Stimulated activated CD8-positive, alpha-beta memory T cell treated with anti-CD3 and anti-CD28 coated beads, Interleukin-15, amount 100 ng/mL, for 24 hours (primary cell): ENCODE results near the gene HAP1.
"Not testable (repeated sequence)": the region's sequence is repeated elsewhere in the genome, so short reads cannot be mapped to it uniquely, and the experiment has no call there.

Experiments
- DNase-seq: peaks from one replicate; pipeline ENCODE4 v3.0.0-alpha.2; 2020; ENCODE audit warnings: low read depth

Gene HAP1, protein sequence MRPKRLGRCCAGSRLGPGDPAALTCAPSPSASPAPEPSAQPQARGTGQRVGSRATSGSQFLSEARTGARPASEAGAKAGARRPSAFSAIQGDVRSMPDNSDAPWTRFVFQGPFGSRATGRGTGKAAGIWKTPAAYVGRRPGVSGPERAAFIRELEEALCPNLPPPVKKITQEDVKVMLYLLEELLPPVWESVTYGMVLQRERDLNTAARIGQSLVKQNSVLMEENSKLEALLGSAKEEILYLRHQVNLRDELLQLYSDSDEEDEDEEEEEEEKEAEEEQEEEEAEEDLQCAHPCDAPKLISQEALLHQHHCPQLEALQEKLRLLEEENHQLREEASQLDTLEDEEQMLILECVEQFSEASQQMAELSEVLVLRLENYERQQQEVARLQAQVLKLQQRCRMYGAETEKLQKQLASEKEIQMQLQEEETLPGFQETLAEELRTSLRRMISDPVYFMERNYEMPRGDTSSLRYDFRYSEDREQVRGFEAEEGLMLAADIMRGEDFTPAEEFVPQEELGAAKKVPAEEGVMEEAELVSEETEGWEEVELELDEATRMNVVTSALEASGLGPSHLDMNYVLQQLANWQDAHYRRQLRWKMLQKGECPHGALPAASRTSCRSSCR

DNA sequence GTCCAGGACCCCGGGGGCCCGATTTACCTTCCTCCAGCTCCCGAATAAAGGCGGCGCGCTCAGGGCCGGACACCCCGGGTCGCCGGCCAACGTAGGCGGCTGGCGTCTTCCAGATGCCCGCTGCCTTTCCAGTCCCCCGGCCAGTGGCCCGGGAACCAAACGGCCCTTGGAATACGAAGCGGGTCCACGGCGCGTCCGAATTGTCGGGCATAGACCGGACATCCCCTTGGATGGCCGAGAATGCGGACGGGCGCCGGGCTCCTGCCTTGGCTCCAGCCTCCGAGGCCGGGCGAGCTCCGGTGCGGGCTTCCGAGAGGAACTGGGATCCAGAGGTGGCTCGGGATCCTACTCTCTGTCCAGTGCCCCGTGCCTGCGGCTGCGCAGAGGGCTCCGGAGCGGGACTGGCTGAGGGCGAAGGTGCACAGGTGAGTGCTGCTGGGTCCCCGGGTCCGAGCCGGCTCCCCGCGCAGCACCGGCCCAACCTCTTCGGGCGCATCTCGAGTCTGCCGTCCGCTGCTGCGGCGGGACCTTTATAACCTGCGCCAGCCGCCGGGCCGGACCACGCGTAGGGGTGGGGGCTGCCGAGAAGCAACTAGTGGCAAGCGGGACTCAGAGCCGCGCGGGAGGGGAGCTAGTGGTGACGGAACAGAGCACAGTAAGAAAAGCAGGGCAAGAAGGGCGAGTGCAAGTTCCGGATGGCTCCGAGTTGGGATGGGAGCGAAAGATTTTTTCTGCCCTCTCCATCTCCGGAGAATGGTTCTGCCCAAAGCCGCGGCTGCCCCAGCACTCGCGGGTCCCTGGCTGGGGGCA is at the start of gene HAP1:
Gene HAP1, minus strand, starts transcription at position 505 of the 810 bp plus-strand sequence. Its CDS starts 9 bp downstream, at position 496.
- no peak for DNase-seq

DNA sequence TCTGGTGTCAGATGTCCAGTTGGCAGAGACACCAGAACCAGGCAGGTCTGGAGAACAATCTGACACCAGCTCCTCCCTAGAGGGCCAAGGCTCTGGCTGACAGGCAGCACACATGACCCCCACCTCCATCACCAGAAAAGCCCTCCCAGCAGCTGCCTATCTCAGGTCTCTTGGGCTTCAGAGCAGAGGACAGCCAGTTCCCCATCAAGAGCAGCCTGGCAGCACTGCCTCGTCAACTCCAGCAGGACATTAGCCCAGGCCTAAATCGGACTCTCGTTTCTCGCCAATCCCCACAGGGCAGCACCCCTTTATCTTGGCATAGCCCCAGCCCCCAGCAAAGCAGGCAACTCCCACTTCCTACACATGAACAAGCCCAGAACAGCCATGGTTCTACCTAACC is 47.7 kb upstream of the HAP1 start:
- no peak for DNase-seq

DNA sequence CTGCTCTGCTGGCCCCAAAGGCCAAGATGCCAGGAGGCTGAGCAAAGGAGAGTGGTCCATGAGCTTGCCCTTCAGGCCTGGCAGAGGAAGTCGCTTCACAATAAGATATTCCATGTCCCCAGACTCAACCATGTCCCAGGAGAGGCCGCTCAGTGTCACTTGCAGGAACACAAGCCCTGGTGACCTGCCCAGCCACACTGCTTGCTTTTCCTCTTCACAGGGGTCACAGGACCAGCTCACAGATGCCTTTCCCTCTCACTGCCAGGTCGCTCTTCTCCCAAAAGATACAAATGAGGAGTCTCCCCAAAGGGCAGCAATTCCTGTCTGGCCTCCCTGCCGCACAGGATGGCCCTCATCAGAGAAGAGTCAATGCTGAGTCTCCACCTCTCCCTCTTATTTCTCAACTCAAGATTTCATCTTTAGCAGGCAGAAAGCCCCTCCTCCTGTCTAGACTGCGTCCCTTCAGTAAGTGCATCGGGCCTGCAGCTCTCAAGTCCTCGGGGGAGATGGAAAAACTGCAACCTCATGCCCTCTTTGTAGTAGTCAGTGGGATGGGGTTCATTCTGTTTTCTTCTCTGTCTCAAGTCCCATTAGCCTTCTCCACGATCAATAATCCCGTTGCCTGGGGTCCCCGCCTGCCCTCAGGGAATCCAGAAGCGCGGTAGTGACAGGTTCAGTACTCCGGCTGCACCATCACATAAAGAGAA is 47.1 kb upstream of the HAP1 start:
- DNase-seq: no peak

DNA sequence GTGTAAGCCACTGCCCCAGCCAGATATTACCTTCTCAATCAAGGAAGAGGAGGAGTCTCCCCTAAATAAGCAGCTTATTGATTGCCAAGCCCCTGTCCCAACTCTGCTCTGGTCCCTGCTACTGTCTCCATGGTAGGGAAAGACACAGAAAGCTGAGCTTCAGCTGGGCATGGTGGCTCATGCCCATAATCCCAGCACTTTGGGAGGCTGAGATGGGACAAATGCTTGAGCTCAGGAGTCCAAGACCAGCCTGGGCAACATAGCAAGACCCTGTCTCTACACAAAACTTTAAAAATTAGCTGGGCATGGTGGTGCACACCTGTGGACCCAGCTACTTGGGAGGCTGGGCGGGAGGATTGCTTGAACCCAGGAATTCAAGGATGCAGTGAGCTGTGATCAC is 45.5 kb upstream of the HAP1 start:
- no peak for DNase-seq

DNA sequence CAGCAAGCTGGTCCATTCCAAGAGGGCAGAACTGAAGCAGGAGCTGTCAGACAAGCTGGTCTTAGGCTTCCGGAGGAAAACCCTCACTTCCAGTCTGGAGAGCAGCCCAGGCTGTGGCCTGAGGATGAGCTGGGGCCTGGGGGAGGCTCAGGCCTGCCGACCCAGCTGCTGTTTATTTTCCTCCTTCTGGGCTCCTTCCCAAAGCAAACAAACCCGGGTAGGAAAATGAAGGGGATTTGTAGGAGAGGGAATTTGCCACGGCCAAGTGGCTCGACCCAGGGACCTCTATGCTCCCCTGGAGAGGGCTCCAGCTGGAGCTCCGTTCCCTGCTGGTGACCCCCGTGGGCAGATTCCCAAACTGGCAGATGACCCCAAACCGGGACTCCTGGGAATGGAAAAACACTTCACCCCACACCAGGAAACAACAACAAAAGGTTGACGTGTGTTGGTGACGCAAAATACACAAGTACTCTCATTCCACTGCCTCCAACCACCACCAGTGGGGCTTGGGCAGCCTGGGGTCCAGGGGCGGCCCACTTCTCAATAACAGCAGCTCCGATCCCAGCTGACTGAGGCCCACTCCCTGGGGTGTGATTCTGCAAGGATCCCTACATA is 43.2 kb upstream of the HAP1 start:
- DNase-seq: no peak

DNA sequence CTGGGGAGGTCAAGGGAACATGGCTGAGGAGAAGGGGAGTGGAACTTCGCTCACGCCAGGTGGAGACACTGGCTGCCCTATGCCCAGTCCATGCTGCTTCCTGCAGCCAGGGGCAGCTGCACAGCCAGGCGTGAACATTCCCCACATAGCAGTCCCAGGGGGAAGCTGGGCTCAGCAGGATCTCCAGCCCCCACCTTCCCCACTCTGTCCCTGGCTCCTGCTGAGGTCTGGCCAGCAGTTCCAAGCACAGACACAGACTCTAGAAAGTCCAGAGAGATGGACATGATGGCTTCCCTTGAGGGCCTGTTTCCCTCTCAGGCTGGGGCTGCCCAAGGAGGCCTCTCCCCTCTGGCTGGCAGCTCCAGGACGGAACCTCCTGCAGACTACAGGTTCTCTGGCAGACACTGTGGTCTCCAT is 42.7 kb upstream of the HAP1 start:
- DNase-seq: no peak

DNA sequence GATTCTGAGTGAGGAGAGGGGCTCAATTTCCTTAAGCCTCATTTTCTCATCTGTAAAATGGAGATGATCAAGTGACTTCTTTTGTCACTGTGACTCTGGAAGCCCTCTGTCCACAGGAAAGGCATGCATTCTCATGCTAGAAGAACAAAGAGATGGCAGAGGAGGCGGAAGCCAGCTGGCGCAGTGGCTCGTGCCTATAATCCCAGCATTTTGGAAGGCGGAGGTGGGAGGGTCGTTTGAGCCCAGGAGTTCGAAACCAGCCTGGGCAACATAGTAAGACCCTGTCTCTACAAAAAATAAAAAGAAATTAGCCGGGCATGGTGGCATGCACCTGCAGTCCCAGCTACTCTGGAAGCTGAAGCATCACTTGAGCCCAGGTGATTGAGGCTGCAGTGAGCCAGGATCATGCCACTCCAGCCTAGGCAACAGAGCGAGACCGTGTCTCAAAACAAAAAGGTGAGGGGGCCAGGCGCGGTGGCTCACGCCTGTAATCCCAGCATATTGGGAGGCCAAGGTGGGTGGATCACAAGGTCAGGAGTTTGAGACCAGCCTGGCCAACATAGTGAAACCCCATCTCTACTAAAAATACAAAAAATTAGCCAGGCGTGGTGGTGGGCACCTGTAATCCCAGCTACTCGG is 41.9 kb upstream of the HAP1 start:
- DNase-seq: not testable (repeated sequence)

DNA sequence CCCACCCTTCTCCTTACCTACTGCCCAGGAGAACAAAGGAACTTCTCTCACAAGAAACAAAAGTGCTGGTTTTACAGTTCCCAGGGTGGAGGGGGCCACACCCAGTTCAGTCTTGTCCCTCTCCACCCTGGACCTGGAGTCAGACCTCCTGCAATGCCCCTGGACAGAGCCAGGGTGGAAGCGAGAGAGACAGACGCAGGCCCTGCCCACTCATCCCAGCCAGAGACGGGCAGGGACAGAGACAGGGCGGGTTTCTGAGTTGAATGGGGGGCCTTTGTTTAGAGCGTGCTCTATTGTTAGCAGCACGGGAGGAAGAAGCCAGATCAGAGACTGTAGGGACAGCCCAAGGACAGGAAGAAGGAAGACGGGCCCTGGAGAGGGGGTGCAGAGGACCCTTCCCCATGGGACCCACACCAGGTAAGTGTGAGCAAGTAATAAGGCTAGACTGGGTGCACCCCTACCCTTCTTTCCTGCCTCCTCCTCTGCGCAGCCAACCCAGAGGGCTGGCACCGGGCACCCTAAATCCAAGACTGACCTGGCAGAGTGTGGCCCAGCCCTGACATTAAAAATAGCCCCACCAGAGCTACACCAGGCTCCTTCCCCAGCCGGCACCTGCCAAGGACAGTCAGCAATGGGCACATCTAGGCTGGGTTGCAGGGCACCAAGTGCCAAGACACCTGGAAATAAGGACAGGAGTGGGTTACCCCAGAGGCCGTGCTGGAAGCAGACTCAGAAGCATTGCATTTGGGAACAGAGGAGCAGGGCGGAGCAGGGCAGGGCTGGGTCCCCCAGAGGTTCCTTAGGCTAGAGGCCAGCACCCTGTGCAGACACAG is 41.2 kb upstream of the HAP1 start:
- no peak for DNase-seq

DNA sequence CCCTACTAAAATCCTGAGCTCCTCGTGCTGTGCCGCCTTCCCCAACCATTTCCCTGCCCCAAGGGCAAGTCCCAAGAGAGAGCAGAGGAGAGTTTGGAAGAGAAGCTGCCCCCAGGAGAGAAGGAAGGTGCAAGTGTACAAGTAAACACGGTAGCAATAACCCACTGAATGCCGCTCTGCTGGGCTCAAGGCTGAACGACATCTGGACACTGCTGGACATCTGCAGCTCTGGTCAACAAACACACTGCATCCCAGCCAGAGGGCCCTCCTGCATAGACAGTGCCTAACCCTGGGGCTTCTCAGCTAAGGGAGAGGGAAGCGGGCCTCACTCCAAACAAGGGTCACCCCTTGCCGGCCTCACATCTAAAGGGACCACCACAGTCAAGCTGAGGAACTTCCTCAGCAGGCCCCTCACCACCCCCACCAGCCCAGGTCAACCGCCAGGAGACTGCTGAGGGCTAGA is 39.3 kb upstream of the HAP1 start:
- DNase-seq: no peak

DNA sequence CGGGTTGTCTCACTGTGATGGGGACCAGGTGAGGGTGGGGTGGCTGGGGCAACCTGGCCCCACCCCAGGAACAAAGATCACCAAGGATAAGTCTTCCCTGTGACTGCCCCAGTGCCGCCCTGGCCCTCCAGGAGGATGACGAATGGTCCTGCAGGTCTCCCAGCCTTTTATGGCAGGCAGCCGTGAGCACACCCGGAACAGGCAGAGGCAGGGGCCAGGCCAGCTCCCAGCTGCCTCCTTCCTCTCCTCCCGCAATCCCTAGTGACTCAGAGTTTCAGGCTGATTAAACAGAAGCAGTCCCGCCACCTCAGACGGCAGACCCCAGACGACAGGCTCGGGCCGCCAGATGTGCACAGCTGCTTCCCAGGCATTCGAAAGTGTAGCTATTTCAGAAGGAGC is 38.7 kb upstream of the HAP1 start:
- DNase-seq: no peak

DNA sequence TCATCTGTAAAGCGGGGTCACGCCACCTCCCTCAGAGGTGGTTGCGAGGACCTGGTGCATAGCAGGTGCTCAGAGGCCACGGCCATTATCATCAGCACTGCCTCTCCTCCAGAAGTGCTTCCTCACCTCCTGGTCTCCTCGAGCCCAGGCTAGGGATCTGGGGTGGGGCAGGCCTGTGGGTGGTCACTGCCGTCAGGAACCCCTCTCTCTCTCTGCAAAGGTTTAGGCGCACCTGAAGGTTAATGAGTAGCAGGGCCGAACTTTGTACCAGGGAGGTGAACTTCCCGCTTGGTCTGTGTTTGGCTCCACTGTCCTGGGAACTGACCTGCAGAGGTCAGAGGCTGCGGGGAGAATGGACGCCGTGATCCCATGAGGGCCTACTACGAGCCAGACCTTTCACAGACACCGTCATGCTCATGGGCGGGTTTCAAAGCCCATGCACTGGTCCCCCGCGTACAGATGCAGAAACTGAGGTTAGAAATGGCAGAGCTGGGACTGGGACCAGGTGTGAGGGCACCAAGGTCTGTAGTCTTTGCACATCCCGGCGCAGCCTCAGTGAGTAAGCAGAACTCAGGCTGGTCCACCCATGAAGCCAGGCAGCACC is 38.2 kb upstream of the HAP1 start:
- no peak for DNase-seq

DNA sequence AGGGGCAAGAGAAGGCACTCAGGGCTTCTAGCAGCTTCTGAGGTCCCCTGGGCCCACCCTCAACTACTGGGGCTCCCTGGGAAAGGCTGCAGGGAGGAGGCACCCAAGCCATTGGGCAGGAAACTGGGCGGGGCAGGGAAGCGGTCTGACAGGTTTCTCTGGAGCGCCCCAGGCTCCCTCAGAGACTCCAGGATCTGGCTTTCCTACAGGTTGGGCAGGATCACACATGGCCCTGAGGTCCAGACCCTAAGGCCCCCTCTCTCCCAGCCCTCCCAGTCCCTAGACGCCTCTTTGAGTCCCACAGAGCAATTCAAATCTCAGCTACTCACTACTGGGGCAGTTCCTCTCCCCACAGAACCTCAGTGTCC is 37.8 kb upstream of the HAP1 start:
- DNase-seq: no peak

DNA sequence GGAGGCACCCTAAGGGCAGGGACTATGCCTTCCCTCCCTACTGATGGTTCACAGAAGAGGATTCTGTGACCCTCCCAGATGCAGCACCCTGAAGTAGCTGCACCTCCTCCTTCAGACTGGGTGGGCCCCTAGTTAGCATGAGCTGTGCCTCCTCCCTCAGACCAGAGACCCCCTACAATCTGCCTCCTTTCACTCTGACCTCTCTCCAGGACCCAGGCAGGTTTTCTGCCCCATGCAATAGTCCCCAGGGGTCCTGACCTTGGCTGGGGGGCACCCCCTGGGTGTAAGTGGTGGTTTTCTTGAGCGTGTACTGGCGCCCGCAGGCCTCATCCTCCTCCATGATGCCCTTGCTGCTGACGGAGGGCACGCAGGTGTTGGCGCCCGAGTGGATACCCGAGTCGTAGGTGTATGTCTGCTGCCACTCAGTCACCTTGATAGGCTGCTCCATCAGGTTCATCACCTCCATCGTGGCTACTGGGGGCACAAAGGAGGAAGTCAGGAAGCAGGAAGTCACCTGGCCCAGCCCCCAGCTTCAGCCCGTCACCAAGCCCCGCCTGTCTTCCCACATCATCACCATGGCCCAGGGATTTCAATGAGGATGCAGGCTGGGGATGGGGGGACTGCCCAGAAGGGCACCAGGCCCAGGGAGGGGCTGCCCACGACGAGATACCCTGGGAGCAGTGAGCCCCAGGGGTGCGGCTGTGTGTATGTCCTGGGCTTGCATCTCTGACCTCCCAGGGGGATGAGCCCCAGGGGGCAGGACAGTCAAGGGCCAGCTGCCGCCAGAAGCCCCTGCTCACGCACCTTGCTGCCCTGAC is 37.2 kb upstream of the HAP1 start:
- DNase-seq: no peak

DNA sequence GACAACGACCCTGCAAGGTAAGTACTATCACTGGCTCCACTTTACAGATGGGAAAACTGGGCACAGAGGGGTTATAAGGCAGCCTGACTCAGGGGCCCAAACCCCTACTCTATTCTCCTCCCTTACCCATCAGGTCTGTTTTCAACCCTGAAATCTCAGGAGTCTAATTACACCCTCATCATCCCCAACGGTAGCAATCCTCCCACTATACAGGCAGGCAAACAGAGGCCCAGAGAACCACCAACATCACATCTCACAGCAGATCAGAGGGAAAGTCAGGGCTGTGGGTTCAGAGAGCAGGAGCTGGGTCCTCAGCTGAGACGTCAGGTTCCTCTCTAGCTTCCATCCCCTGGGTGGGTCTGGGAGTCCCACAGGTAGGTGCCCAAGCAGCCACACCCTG is 35.5 kb upstream of the HAP1 start:
- DNase-seq: no peak

DNA sequence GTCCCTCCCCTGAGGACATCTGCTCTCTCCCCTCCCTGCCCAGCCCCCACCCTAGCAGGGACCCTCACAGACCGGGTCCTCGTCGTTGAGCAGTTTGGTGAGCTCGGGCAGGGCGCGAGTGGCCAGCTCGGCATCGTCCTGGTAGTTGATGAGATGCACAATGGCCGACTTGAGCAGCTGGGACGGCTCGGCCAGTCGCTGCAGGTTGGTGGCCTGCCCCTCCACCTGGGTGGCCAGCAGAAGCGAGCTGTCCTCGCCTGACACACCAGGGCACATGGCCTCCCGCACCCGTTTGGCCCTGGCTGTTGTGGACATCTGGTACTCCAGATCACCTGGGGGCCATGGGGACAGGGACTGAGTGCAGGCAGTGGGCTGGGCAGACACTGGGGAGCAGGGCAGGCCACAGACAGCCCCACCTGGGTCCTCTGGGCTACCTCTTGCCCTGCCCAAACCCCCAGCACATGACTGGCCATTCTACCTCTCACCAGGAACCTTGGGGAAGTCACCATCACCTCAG is 35.0 kb upstream of the HAP1 start:
- DNase-seq: no peak

DNA sequence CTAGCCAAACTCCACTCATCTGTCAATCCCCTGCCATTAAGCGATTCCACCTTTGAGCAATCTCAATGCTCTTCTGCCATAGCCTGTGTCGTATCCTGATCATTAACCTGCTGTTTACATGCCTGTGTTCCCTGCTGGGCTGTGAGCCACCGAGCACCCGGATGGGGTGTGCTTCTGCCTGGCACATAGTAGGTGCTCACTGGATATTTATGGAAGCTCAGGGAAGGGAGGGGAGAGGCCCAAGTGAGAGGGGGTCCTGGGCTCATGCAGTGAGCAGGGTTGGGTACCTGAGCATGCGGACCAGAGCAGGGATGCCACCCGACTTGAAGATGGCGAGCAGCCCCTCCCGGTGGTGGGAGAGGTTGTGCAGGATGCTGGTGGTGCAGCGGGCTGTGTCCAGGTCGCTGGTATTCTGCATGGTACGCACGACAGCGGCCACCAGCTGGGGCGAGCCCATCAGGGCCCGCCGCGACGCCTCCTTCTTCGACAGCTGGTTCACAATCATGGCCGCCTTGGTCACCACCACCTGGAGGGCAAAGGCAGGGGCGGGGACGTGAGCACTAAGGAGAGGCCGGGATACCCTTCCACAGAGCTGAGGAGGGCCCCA is 34.3 kb upstream of the HAP1 start:
- no peak for DNase-seq

DNA sequence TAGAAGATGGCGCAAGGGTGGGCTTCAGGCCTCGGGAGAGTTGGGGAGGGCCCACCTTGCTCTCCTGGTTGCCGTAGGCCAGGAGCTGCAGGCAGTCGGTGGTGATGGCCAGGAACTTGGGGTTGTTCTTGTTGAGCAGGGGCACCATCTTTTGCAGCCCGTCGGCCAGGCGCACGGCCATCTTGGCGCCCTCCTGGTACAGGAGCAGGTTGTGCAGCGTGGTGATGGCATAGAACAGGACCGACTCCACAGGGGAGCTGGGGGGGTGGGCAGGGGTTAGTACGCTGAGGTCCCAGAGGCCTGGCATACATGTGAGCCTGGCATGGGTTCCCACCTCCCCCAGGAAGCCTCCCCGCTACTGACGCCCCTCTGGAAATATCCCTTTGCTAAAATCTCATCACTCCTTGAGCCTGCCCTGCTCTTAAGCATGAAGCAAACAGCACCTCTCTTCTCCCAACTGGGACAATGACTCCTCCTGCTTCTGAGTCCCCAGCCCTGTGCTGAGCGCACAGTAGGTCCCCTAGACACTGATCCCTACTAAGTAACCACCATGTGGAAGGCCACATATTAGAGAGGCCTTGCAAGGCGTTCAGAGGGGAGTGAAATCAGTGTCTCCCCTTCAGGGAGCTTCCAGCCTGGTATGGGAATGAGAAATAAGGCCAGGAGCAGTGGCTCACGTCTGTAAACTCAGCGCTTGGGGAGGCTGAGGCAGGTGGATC is 33.0 kb upstream of the HAP1 start:
- no peak for DNase-seq

DNA sequence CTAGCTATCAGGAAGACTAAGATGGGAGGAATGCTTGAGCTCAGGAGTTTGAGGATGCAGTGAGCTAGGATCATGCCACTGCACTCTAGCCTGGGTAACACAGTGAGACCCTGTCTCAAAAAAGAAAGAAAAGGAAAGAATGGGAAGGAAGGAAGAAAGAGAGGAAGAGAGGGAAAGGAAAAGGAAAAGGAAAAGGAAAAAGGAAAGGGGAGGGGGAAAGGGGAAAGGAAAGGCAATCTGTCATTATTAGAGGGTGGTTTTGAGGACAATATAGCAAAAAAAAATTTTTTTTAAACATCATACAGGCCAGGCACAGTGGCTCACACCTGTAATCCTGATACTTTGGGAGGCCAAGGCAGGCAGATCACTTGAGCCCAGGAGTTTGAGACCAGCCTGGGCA is 31.7 kb upstream of the HAP1 start:
- DNase-seq: no peak
